ENCODE measurements around the gene PFKM.
A peak's percentile ranks its signal among the peaks of the same experiment; 100 is the strongest.
"Not testable (repeated sequence)": the region's sequence is repeated elsewhere in the genome, so short reads cannot be mapped to it uniquely, and the experiment has no call there.

PFKM gene

GRCh38 chr12:48135027-48135426, 15.9 kb downstream of the PFKM start:
- Histone ChIP-seq H3K4me3 (ENCODE audit: low read length) (no peak overlapping the region), H3K9me3 (ENCODE audit: control insufficient read depth, low read depth, low read length) (no peaks in the 10 kb centered on the region), H3K4me1 (ENCODE audit: control insufficient read depth, low read depth, low read length) (no peaks in the 10 kb centered on the region), H3K36me3 (ENCODE audit: control insufficient read depth, low read depth, low read length) (peaks cover 84% of the 10 kb centered on the region), H3K27ac (ENCODE audit: low read length) (no peak overlapping the region), H3K27me3 (ENCODE audit: control insufficient read depth, insufficient read depth, low read length) (no peaks in the 10 kb centered on the region), H3K9ac (ENCODE audit: low read length) (no peak overlapping the region)

GRCh38 chr12:48142818-48143674, 23.9 kb downstream of the PFKM start:
- peaks cover 17% of the 10 kb centered on the region for H3K4me1 ChIP-seq (ENCODE audit: control insufficient read depth, low read depth, low read length)
- no peak overlapping the region for H3K9ac ChIP-seq (ENCODE audit: low read length)
- H3K27me3 ChIP-seq (ENCODE audit: control insufficient read depth, insufficient read depth, low read length): no peaks in the 10 kb centered on the region
- H3K36me3 ChIP-seq (ENCODE audit: control insufficient read depth, low read depth, low read length): peaks cover 78% of the 10 kb centered on the region
- no peaks in the 10 kb centered on the region for H3K9me3 ChIP-seq (ENCODE audit: control insufficient read depth, low read depth, low read length)
- H3K27ac ChIP-seq (ENCODE audit: low read length): peak overlapping the region; percentile 10
- peak overlapping the region; percentile 2 for H3K4me3 ChIP-seq (ENCODE audit: low read length)

GRCh38 chr12:48143898-48144297, 24.7 kb downstream of the PFKM start:
- Histone ChIP-seq H3K36me3 (ENCODE audit: control insufficient read depth, low read depth, low read length) (peaks cover 73% of the 10 kb centered on the region), H3K27ac (ENCODE audit: low read length) (peak overlapping the region; percentile 10), H3K9me3 (ENCODE audit: control insufficient read depth, low read depth, low read length) (no peaks in the 10 kb centered on the region), H3K27me3 (ENCODE audit: control insufficient read depth, insufficient read depth, low read length) (no peaks in the 10 kb centered on the region), H3K4me1 (ENCODE audit: control insufficient read depth, low read depth, low read length) (peaks cover 17% of the 10 kb centered on the region), H3K9ac (ENCODE audit: low read length) (no peak overlapping the region), H3K4me3 (ENCODE audit: low read length) (peak overlapping the region; percentile 2)

- Histone ChIP-seq H3K4me1 (ENCODE audit: control insufficient read depth, low read depth, low read length) (peaks cover 17% of the 10 kb centered on the region), H3K36me3 (ENCODE audit: control insufficient read depth, low read depth, low read length) (peaks cover 64% of the 10 kb centered on the region), H3K9ac (ENCODE audit: low read length) (no peak overlapping the region)
Measured at GRCh38 chr12:48145981-48146380, 26.8 kb downstream of the PFKM start.

GRCh38 chr12:48151103-48151771, 32.1 kb downstream of the PFKM start:
- Histone ChIP-seq H3K4me1 (ENCODE audit: control insufficient read depth, low read depth, low read length) (no peaks in the 10 kb centered on the region), H3K27me3 (ENCODE audit: control insufficient read depth, insufficient read depth, low read length) (no peaks in the 10 kb centered on the region), H3K4me3 (ENCODE audit: low read length) (no peak overlapping the region), H3K36me3 (ENCODE audit: control insufficient read depth, low read depth, low read length) (peaks cover 24% of the 10 kb centered on the region), H3K9ac (ENCODE audit: low read length) (no peak overlapping the region), H3K9me3 (ENCODE audit: control insufficient read depth, low read depth, low read length) (no peaks in the 10 kb centered on the region), H3K27ac (ENCODE audit: low read length) (no peak overlapping the region)

More at GRCh38 chr12:48145981-48146380, 26.8 kb downstream of the PFKM start:
- Histone ChIP-seq H3K9me3 (ENCODE audit: control insufficient read depth, low read depth, low read length) (no peaks in the 10 kb centered on the region), H3K27me3 (ENCODE audit: control insufficient read depth, insufficient read depth, low read length) (no peaks in the 10 kb centered on the region), H3K27ac (ENCODE audit: low read length) (no peak overlapping the region), H3K4me3 (ENCODE audit: low read length) (no peak overlapping the region)

- H3K27me3 ChIP-seq (ENCODE audit: control insufficient read depth, insufficient read depth, low read length); H3K9ac ChIP-seq (ENCODE audit: low read length); H3K4me1 ChIP-seq (ENCODE audit: control insufficient read depth, low read depth, low read length); H3K9me3 ChIP-seq (ENCODE audit: control insufficient read depth, low read depth, low read length); H3K27ac ChIP-seq (ENCODE audit: low read length); H3K36me3 ChIP-seq (ENCODE audit: control insufficient read depth, low read depth, low read length); H3K4me3 ChIP-seq (ENCODE audit: low read length): not testable (repeated sequence)
Measured at GRCh38 chr12:48155786-48156185, 36.6 kb downstream of the PFKM start.

- no peaks in the 10 kb centered on the region for H3K36me3 ChIP-seq (ENCODE audit: control insufficient read depth, low read depth, low read length)
- peak overlapping the region; percentile 99 for H3K4me3 ChIP-seq (ENCODE audit: low read length)
- peaks cover 3% of the 10 kb centered on the region for H3K4me1 ChIP-seq (ENCODE audit: control insufficient read depth, low read depth, low read length)
- no peaks in the 10 kb centered on the region for H3K9me3 ChIP-seq (ENCODE audit: control insufficient read depth, low read depth, low read length)
- no peak overlapping the region for H3K27ac ChIP-seq (ENCODE audit: low read length)
- no peaks in the 10 kb centered on the region for H3K27me3 ChIP-seq (ENCODE audit: control insufficient read depth, insufficient read depth, low read length)
- peak overlapping the region; percentile 65 for H3K9ac ChIP-seq (ENCODE audit: low read length)
Measured at GRCh38 chr12:48156652-48157017, 37.5 kb downstream of the PFKM start.

GRCh38 chr12:48157018-48157888, 38.1 kb downstream of the PFKM start, which contains the start of gene ASB8:
Gene ASB8 (minus strand): TSS chr12:48157515. CDS start chr12:48153496, 4,019 bp downstream.
- H3K27me3 ChIP-seq (ENCODE audit: control insufficient read depth, insufficient read depth, low read length): no peaks in the 10 kb centered on the region
- no peaks in the 10 kb centered on the region for H3K9me3 ChIP-seq (ENCODE audit: control insufficient read depth, low read depth, low read length)
- H3K36me3 ChIP-seq (ENCODE audit: control insufficient read depth, low read depth, low read length): no peaks in the 10 kb centered on the region
- peaks cover 3% of the 10 kb centered on the region for H3K4me1 ChIP-seq (ENCODE audit: control insufficient read depth, low read depth, low read length)
- peak within 1 kb of the TSS; percentile 65 for H3K9ac ChIP-seq (ENCODE audit: low read length)
- peak within 1 kb of the TSS; percentile 34 for H3K27ac ChIP-seq (ENCODE audit: low read length)
- H3K4me3 ChIP-seq (ENCODE audit: low read length): peak within 1 kb of the TSS; percentile 99

GRCh38 chr12:48157889-48158370, 38.8 kb downstream of the PFKM start:
- peak overlapping the region; percentile 99 for H3K4me3 ChIP-seq (ENCODE audit: low read length)
- H3K9me3 ChIP-seq (ENCODE audit: control insufficient read depth, low read depth, low read length): no peaks in the 10 kb centered on the region
- H3K36me3 ChIP-seq (ENCODE audit: control insufficient read depth, low read depth, low read length): no peaks in the 10 kb centered on the region
- no peaks in the 10 kb centered on the region for H3K27me3 ChIP-seq (ENCODE audit: control insufficient read depth, insufficient read depth, low read length)
- H3K27ac ChIP-seq (ENCODE audit: low read length): peak overlapping the region; percentile 34
- H3K9ac ChIP-seq (ENCODE audit: low read length): peak overlapping the region; percentile 49
- peaks cover 3% of the 10 kb centered on the region for H3K4me1 ChIP-seq (ENCODE audit: control insufficient read depth, low read depth, low read length)

GRCh38 chr12:48160046-48160445, 40.9 kb downstream of the PFKM start:
- Histone ChIP-seq H3K27ac (ENCODE audit: low read length) (no peak overlapping the region), H3K36me3 (ENCODE audit: control insufficient read depth, low read depth, low read length) (no peaks in the 10 kb centered on the region), H3K27me3 (ENCODE audit: control insufficient read depth, insufficient read depth, low read length) (no peaks in the 10 kb centered on the region), H3K4me3 (ENCODE audit: low read length) (no peak overlapping the region), H3K9me3 (ENCODE audit: control insufficient read depth, low read depth, low read length) (no peaks in the 10 kb centered on the region), H3K4me1 (ENCODE audit: control insufficient read depth, low read depth, low read length) (peaks cover 3% of the 10 kb centered on the region), H3K9ac (ENCODE audit: low read length) (no peak overlapping the region)

GRCh38 chr12:48160807-48161206, 41.6 kb downstream of the PFKM start:
- Histone ChIP-seq H3K27ac (ENCODE audit: low read length) (no peak overlapping the region), H3K9ac (ENCODE audit: low read length) (no peak overlapping the region), H3K27me3 (ENCODE audit: control insufficient read depth, insufficient read depth, low read length) (no peaks in the 10 kb centered on the region), H3K4me3 (ENCODE audit: low read length) (no peak overlapping the region), H3K36me3 (ENCODE audit: control insufficient read depth, low read depth, low read length) (no peaks in the 10 kb centered on the region), H3K9me3 (ENCODE audit: control insufficient read depth, low read depth, low read length) (no peaks in the 10 kb centered on the region), H3K4me1 (ENCODE audit: control insufficient read depth, low read depth, low read length) (peaks cover 3% of the 10 kb centered on the region)

Data from iPS-18a (cell line).